GM19467 (cell line): ENCODE data around the gene PLEKHA8.
A peak's percentile ranks its signal among the peaks of the same experiment; 100 is the strongest.

ENCODE experiments used
- ATAC-seq: cut with Tn5 transposase; IDR thresholded peaks from one replicate; pipeline ENCODE4 v1.9.1; 2021; ENCODE audit warnings: mild to moderate bottlenecking, moderate library complexity; ENCODE audit not compliant: unreplicated experiment

PLEKHA8 gene

DNA sequence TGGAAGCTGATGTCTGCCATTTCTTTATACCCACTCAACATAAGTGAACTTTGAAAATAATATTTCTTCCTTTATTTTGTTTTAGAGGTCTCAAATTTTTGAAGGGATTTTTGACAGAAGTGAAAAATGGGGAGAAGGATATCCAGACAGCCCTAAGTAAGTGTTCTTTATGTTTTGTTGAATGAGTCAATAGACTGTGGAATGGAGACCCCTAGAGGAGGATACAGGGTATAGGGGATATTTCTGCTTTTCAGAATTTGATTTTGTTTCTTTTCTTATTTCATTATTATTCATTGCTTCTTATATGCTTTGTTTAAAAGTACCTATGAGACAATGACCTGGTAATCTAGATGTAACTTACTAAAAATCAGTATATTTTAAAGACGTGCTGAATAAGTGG is 34.4 kb downstream of the PLEKHA8 start:
- ATAC-seq = peak; percentile 68

DNA sequence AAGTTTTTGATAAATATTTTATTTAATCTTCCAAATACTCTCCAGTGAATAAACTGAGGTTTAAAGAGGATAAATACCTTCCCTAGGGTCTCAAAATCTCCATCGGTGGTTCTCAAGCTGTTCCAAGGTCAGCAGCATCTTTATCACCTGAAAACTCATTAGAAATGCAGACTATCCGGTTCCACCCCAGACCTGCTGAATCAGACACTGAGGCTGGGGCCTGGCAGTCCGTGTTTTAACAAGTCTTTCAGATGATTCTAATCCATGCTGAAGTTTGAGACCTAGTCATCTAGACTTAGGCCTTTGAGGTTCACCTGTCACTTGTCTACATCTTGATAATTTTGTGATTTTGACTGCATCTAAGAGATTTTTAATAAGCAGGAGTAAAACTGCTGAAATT is 37.5 kb downstream of the PLEKHA8 start:
- ATAC-seq = no peak

- no peak for ATAC-seq
These were observed 38.5 kb downstream of the PLEKHA8 start for GRCh38 chr7:30066687-30067086.

DNA sequence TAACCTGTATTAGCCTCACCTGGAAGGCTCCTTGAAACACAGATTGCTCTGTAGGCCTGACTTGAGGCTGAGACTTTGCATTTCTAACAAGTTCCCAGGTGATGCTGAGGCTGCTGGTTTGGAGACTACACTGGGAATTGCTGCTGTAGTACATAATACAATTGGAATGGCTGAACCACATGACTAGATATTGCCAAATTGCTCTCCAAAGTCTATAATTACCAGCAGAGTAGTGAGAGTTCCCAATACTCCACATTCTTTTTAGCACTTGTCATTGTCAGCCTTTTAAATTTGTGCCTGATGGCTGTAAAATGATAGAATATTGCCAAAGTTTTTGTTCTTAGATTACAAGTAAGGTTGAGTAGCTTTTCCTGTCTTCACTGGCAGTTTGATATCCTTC is 39.9 kb downstream of the PLEKHA8 start:
- ATAC-seq = no peak

DNA sequence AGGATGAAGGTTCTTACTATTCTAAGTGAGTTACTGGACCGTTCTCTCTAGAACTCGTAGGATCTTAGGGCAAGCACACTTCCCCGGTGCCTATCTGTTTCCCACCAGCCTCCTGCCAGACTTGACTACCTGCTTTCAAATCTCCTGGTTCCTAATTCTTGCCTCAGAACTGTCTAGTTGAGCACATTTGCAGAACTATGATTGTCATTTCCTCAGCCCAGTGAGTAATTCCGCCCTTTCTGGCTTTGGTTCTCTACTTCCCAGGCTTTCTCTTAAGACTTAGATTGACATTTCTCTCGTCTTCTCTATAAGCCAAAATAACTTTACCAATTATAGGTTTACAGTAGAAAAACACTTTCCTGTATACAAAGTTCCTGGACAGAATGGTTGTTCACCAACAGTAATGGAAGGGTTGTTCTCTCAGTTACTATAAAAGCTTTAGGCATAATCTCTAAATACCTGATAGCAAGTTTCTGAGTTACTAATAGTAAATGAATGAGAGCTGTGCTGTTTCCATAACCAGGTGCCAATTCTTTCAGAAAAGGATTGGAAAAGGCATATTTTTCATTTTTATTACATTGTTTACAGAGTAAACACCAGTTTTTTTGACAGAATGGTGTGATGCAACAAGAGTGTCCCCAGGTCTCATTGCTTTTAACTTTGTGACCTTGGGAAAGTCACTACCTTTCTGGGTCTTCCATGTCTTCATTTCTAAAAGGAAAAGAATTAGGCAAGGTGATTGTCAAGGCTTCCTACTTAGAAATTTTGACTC is 41.1 kb downstream of the PLEKHA8 start:
- no peak for ATAC-seq

GRCh38 chr7:30070052-30070451 is 41.8 kb downstream of the PLEKHA8 start:
- ATAC-seq = no peak

DNA sequence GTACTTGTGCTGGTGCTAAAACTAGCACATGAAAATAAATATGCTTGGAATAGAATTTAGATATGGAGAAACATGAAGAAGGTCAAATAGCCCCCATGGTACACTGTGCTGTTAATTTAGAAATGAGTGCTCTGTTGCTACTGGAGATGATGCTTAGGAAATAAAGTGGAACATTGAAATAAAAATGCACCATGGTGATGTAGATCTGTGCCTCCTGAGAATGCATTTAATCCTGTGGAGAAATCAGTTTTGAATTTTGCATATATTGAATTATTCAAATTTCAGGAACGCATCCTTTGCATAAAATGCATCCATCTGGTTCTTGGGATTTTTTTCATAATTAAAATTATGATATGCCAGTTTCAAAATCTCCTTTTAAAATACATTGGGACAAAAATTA is 44.5 kb downstream of the PLEKHA8 start:
- no peak for ATAC-seq

DNA sequence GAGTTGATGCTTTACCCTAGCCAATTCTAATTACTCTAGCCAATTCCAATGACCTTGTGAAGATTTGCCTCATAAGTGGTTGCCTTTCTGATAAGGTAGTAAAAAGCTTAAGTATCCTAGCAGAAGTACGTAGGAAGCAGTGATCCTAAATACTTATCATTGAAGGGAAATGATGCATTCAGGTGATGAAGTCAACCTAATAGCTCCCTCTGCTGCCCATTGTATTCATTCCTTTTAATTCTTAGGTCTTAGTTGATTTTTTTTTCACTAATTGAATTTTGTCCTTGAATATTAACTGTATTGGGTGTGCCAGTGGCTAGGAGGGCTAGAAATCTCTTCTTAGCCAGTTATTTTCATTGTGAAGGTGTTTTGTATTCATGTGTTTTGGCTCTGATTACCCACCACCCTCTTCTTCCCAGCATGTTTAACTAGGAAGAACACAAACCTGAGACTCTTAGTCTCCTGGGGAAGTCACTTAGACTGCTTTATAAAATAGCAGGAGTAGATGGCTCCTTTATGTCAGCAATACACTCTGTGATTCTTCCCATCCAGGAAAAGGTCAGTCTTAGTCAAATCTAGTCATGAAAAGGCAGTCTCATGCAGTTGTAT is 46.3 kb downstream of the PLEKHA8 start:
- no peak for ATAC-seq

DNA sequence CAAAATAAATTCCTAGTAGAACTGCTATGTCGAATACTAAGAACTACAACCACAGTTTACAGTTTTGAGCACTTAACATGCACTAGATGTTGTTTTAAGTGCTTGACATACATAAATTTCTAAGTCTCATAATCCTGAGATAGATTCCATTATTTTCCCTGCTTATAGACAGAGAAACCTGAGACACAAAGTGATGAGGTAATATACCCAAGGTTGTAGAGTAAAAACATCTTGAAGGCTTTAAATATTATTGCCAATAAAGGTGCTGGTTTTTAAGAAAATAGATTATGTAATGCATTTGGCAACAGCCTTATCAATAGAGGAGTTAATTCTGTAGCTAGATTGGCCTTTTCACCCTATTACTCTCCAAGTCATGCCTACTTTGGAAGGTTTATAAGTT is 48.2 kb downstream of the PLEKHA8 start:
- ATAC-seq = no peak

DNA sequence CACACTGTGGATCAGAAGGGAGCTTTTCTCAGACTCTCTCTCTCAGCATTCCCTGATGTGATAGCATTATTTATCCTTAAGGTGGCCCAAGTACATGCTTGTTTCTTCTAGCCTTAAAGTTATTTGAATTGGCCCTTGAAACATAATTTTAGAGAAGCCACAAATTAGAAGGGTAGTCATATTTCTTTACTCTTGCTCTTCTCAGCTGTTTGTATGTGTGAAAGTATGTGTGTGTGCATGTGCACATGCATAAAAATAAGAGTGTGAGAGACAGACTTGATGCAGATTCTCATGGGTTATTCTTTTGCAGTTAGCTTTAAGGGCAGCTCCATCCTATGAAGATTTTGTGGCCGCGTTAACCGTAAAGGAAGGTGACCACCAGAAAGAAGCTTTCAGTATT is 50.1 kb downstream of the PLEKHA8 start:
- no peak for ATAC-seq

- ATAC-seq = no peak
These were observed 51.7 kb downstream of the PLEKHA8 start for GRCh38 chr7:30079880-30080279.

GRCh38 chr7:30080818-30081217 is 52.6 kb downstream of the PLEKHA8 start:
- ATAC-seq = no peak

GRCh38 chr7:30082686-30083085 is 54.5 kb downstream of the PLEKHA8 start:
- ATAC-seq = no peak

- ATAC-seq = no peak
These were observed 55.1 kb downstream of the PLEKHA8 start for GRCh38 chr7:30083334-30083733.

- ATAC-seq = no peak
These were observed 56.0 kb downstream of the PLEKHA8 start for GRCh38 chr7:30084212-30084611.

- ATAC-seq = no peak
These were observed 58.3 kb downstream of the PLEKHA8 start for GRCh38 chr7:30086529-30086928.

DNA sequence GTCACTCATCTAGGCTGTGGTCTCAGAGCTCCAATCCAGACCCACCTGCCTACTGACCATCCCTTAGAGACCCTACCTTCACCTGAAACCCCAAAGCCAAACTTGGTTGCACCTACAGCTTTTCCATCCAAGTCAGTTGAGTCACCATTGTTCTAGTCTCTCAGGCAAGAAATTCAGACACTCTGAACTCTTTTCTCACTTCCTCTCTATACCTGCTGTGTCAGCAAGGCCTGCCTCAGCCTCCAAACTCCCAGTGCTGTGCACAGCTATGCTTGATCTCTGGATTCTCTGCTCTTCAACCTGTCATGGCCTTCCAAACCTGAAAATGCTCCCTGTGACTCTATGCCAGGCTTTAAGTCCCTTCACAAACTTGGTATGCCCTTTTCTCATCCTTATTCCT is 59.2 kb downstream of the PLEKHA8 start:
- ATAC-seq = no peak

- no peak for ATAC-seq
These were observed 60.1 kb downstream of the PLEKHA8 start for GRCh38 chr7:30088362-30088761.

DNA sequence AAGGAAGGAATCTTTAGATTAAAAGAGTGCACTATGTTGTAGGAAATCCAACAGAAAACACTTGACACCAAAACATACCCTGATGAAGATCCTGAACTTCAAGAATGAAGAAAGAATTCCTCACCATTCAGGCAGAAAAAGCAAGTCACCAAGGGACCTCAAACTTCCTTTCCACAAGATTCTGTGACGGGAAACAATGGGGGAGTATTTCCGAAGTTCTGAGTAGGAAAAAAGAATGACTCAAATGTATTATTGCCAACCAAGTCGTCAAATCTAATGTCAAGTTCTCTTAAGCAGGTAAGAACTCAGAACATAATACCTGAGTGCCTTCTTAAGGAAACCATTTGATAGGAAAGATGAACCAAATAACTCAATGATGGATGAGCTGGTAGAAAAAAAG is 61.9 kb downstream of the PLEKHA8 start:
- ATAC-seq = no peak

- no peak for ATAC-seq
These were observed 63.3 kb downstream of the PLEKHA8 start for GRCh38 chr7:30091491-30091912.

GRCh38 chr7:30091987-30092386 is 63.8 kb downstream of the PLEKHA8 start:
- no peak for ATAC-seq

DNA sequence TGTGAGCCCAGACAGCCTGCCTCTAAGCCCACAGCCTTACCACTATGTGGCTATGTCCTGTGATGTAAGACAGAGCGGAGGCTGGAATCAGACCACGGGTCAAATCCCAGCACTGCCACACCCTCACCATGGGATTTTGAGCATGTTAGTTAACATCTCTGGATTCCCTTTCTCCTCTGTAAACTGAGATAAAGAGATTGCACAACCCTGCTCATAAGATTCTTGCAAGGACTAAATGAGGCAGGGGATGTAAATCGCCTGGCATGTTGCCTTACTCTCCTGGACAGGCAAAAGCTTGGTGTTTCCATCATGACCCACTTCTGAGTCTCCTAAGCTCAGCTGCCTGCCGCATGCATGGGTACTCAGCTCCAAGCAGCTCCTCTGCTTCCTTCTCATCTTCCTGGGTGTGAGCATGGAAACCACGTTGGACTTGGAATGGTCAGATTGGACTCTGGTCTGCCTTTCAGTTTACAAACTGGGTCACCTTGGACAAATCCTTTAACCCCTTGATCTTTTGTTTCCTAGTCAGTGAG is 65.3 kb downstream of the PLEKHA8 start:
- no peak for ATAC-seq
